GM23338 (cell line): ENCODE measurements around the gene SNX7. TPM values are rescaled to one million over a fixed set of nuclear protein-coding genes. Genes with fewer than 3 reads are reported as not detected.

ENCODE experiments used
- ATAC-seq: fragments of 200-7000 bp; cut with Tn5 transposase; 3 replicates; pipeline ENCODE4 v1.9.1; 2020
- DNase-seq: peaks from one replicate; pipeline ENCODE4 v3.0.0-alpha.2; 2015; ENCODE audit warnings: low spot score
- H2AFZ ChIP-seq: fragments of 200-600 bp; sonication (generic); 2 replicates; pipeline ENCODE4 v1.8.0; 2016; ENCODE audit warnings: antibody characterized with exemption, mild to moderate bottlenecking, moderate library complexity
- H3F3A ChIP-seq: fragments of 200-600 bp; sonication (generic); replicated peaks from 2 replicates; pipeline ENCODE4 v1.8.0; 2017; ENCODE audit warnings: antibody characterized with exemption, mixed run types, low read depth
- H3K27ac ChIP-seq: fragments of 200-600 bp; sonication (generic); 2 replicates; pipeline ENCODE4 v1.6.1; 2016; ENCODE audit warnings: low read depth
- H3K27me3 ChIP-seq: fragments of 200-600 bp; sonication (generic); 2 replicates; pipeline ENCODE4 v1.8.0; 2016; ENCODE audit warnings: mild to moderate bottlenecking, mixed run types, moderate library complexity; ENCODE audit not compliant: insufficient read depth
- H3K36me3 ChIP-seq: fragments of 200-600 bp; sonication (generic); 2 replicates; pipeline ENCODE4 v1.8.0; 2016; ENCODE audit warnings: mild to moderate bottlenecking; ENCODE audit not compliant: insufficient read depth
- H3K4me1 ChIP-seq: fragments of 200-600 bp; sonication (generic); 2 replicates; pipeline ENCODE4 v1.8.0; 2016; ENCODE audit warnings: mild to moderate bottlenecking, moderate library complexity; ENCODE audit not compliant: insufficient read depth
- H3K4me2 ChIP-seq: fragments of 200-600 bp; sonication (generic); 2 replicates; pipeline ENCODE4 v1.7.1; 2017; ENCODE audit warnings: mixed run types
- H3K4me3 ChIP-seq: fragments of 200-600 bp; sonication (generic); 2 replicates; pipeline ENCODE4 v1.6.1; 2016; ENCODE audit warnings: mixed run types
- H3K79me2 ChIP-seq: fragments of 200-600 bp; sonication (generic); replicated peaks from 2 replicates; pipeline ENCODE4 v1.8.0; 2017; ENCODE audit warnings: mild to moderate bottlenecking; ENCODE audit not compliant: insufficient read depth
- H3K9me2 ChIP-seq: fragments of 200-600 bp; sonication (generic); 2 replicates; pipeline ENCODE4 v1.8.0; 2017; ENCODE audit not compliant: insufficient read depth
- H4K20me1 ChIP-seq: fragments of 200-600 bp; sonication (generic); replicated peaks from 2 replicates; pipeline ENCODE4 v1.8.0; 2017; ENCODE audit warnings: mild to moderate bottlenecking; ENCODE audit not compliant: insufficient read depth
- H3K27ac Mint-ChIP-seq: 2 replicates; pipeline ENCODE4 v1.8.0; 2020; ENCODE audit warnings: inconsistent platforms, mild to moderate bottlenecking, moderate library complexity, mixed read lengths
- H3K27me3 Mint-ChIP-seq: 3 replicates; pipeline ENCODE4 v1.8.0; 2022; ENCODE audit warnings: low read depth, mild to moderate bottlenecking, moderate library complexity, mixed read lengths, inconsistent platforms; ENCODE audit not compliant: insufficient read depth, poor library complexity
- H3K36me3 Mint-ChIP-seq: 3 replicates; pipeline ENCODE4 v1.8.0; 2021; ENCODE audit warnings: low read depth, mild to moderate bottlenecking, inconsistent platforms, moderate library complexity, mixed read lengths
- H3K4me1 Mint-ChIP-seq: 3 replicates; pipeline ENCODE4 v1.8.0; 2020; ENCODE audit warnings: mild to moderate bottlenecking, inconsistent platforms, mixed read lengths
- H3K4me3 Mint-ChIP-seq: 3 replicates; pipeline ENCODE4 v1.8.0; 2021; ENCODE audit warnings: moderate library complexity, mild to moderate bottlenecking, inconsistent platforms, mixed read lengths
- H3K9me3 Mint-ChIP-seq: 3 replicates; pipeline ENCODE4 v1.8.0; 2020; ENCODE audit warnings: moderate library complexity, mild to moderate bottlenecking, inconsistent platforms, mixed read lengths
- EZH2 ChIP-seq: fragments of 200-600 bp; sonication (generic); IDR thresholded peaks from one replicate; pipeline ENCODE4 v1.8.0; 2017; ENCODE audit warnings: antibody characterized with exemption, mild to moderate bottlenecking, low read depth; ENCODE audit not compliant: unreplicated experiment
- JUNB ChIP-seq: IDR thresholded peaks from one replicate; pipeline ENCODE4 v1.6.1; 2016; ENCODE audit warnings: antibody characterized with exemption; ENCODE audit not compliant: unreplicated experiment
- NANOG ChIP-seq: IDR thresholded peaks from 2 replicates; pipeline ENCODE4 v1.6.1; 2016; ENCODE audit warnings: antibody characterized with exemption, borderline replicate concordance
- POLR2AphosphoS5 ChIP-seq: IDR thresholded peaks from 2 replicates; pipeline ENCODE4 v1.6.1; 2016; ENCODE audit warnings: antibody characterized with exemption, low read depth
- ZNF114 ChIP-seq: fragments of 250-450 bp; sonication (Bioruptor Pico); IDR thresholded peaks from 2 replicates; pipeline ENCODE4 v1.5.0; 2020; ENCODE audit warnings: mild to moderate bottlenecking, moderate library complexity
- ZNF331 ChIP-seq: fragments of 250-450 bp; sonication (Bioruptor Pico); IDR thresholded peaks from 2 replicates; pipeline ENCODE4 v1.5.0; 2020; ENCODE audit warnings: low read depth, mild to moderate bottlenecking, moderate library complexity
- polyA plus RNA-seq: library from polyadenylated mRNA; unstranded; fragments of >200 nt; fragmentation: Nextera tagmentation; extraction: Ambion mirVana; gene quantifications from 2 replicates; pipeline ENCODE4 v1.2.1, GENCODE V29; 2016
- total RNA-seq: library from RNA; depleted of rRNA; stranded (reverse); fragments of >200 nt; shearing (Covaris generic); gene quantifications from 2 replicates; pipeline ENCODE4 v1.2.3, GENCODE V29; 2014
- TF ChIP-seq, protein P1 (sequence below), 2 experiments: fragments of 200-600 bp in 1 of 2; sonication (generic) in 1 of 2; conservative IDR thresholded peaks; 2 replicates each; pipeline versions ENCODE4 v1.5.1 to v1.6.1; 2016 to 2017; ENCODE audit warnings: antibody characterized with exemption in 2 of 2, low read depth in 2 of 2, mild to moderate bottlenecking in 2 of 2, moderate library complexity in 1 of 2
- TF ChIP-seq, protein P2 (sequence below): IDR thresholded peaks from 2 replicates; pipeline ENCODE4 v1.6.1; 2016; ENCODE audit warnings: antibody characterized with exemption
- TF ChIP-seq, protein P3 (sequence below): fragments of 250-450 bp; sonication (Bioruptor Pico); IDR thresholded peaks from 2 replicates; pipeline ENCODE4 v1.5.0; 2020; ENCODE audit warnings: mild to moderate bottlenecking, moderate library complexity
- TF ChIP-seq, protein P4 (sequence below): IDR thresholded peaks from one replicate; pipeline ENCODE4 v1.6.1; 2018; ENCODE audit warnings: antibody characterized with exemption; ENCODE audit not compliant: unreplicated experiment

The SNX7 gene
- total and polyA plus RNA-seq, 2 experiments from 2014 or later: 20.4 to 23.0 TPM

DNA sequence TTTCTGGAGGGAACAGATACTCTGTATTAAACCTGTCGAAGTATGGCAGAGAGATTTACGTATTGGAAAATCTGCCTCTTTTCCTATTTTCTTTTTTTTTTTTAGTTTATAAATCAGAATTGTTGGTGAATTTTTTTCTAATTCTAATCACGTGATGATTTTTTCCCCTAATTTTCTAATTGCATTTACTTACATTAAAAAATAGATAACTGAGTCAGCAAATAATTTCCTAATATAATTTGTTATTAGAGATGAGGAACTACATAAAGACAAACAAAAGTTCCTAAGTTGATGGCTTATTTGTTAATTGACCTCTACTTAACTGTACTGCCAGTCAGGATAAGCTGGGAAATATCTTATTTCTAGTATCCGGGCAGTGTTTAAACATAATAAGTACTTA is 34.6 kb downstream of the SNX7 start (continued):
- TF ChIP-seq, protein P1, sequence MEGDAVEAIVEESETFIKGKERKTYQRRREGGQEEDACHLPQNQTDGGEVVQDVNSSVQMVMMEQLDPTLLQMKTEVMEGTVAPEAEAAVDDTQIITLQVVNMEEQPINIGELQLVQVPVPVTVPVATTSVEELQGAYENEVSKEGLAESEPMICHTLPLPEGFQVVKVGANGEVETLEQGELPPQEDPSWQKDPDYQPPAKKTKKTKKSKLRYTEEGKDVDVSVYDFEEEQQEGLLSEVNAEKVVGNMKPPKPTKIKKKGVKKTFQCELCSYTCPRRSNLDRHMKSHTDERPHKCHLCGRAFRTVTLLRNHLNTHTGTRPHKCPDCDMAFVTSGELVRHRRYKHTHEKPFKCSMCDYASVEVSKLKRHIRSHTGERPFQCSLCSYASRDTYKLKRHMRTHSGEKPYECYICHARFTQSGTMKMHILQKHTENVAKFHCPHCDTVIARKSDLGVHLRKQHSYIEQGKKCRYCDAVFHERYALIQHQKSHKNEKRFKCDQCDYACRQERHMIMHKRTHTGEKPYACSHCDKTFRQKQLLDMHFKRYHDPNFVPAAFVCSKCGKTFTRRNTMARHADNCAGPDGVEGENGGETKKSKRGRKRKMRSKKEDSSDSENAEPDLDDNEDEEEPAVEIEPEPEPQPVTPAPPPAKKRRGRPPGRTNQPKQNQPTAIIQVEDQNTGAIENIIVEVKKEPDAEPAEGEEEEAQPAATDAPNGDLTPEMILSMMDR (conservative IDR thresholded peaks at IDR 0.05; ENCODE audit: low read depth in 2 of 2): no peak
- no peak for TF ChIP-seq JUNB

DNA sequence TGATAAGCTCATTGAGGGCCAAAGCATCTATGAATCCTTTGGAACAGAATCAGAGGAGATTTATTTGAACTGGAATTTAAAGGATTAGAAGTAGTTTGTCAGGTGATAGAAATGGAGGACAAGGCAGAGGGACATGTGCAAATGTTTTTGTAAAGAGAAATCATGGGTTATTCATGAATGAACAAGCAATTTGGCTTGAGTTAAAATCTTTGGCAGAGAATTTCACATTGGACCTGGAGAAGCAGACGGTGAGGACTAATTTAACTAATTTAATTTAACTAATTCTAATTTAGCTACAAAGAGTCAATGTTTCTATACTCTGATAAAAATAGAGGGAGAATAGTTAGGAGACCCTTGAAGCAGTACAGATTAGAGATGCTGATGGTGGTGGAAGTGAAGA is 36.3 kb downstream of the SNX7 start:
- H3K9me2 ChIP-seq: no peaks in the 10 kb centered on the region
- H3K27ac Mint-ChIP-seq: no peak overlapping the region
- H3K4me3 ChIP-seq: no peak overlapping the region
- H3K36me3 ChIP-seq: no peaks in the 10 kb centered on the region
- no peaks in the 10 kb centered on the region for H3F3A ChIP-seq
- H2AFZ ChIP-seq: no peak overlapping the region
- H3K4me1 Mint-ChIP-seq: no peaks in the 10 kb centered on the region
- no peak overlapping the region for H3K4me3 Mint-ChIP-seq
- H3K27ac ChIP-seq: no peak overlapping the region
- H4K20me1 ChIP-seq: no peaks in the 10 kb centered on the region
- H3K4me2 ChIP-seq: no peak overlapping the region
- no peak for ATAC-seq
- no peaks in the 10 kb centered on the region for H3K36me3 Mint-ChIP-seq
- H3K27me3 Mint-ChIP-seq: no peaks in the 10 kb centered on the region
- DNase-seq: no peak
- no peaks in the 10 kb centered on the region for H3K79me2 ChIP-seq
- H3K9me3 Mint-ChIP-seq: no peaks in the 10 kb centered on the region
- H3K27me3 ChIP-seq: no peaks in the 10 kb centered on the region
- H3K4me1 ChIP-seq: no peaks in the 10 kb centered on the region
- TF ChIP-seq ZNF114 (CRISPR knock-in tag) (no peak), ZNF331 (CRISPR knock-in tag) (no peak), EZH2 (no peak), JUNB (no peak), POLR2AphosphoS5 (no peak), NANOG (no peak)
- TF ChIP-seq, protein P2, sequence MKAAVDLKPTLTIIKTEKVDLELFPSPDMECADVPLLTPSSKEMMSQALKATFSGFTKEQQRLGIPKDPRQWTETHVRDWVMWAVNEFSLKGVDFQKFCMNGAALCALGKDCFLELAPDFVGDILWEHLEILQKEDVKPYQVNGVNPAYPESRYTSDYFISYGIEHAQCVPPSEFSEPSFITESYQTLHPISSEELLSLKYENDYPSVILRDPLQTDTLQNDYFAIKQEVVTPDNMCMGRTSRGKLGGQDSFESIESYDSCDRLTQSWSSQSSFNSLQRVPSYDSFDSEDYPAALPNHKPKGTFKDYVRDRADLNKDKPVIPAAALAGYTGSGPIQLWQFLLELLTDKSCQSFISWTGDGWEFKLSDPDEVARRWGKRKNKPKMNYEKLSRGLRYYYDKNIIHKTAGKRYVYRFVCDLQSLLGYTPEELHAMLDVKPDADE: no peak
- TF ChIP-seq, protein P1 (conservative IDR thresholded peaks at IDR 0.05; ENCODE audit: low read depth in 2 of 2): no peak
- TF ChIP-seq, protein P3, sequence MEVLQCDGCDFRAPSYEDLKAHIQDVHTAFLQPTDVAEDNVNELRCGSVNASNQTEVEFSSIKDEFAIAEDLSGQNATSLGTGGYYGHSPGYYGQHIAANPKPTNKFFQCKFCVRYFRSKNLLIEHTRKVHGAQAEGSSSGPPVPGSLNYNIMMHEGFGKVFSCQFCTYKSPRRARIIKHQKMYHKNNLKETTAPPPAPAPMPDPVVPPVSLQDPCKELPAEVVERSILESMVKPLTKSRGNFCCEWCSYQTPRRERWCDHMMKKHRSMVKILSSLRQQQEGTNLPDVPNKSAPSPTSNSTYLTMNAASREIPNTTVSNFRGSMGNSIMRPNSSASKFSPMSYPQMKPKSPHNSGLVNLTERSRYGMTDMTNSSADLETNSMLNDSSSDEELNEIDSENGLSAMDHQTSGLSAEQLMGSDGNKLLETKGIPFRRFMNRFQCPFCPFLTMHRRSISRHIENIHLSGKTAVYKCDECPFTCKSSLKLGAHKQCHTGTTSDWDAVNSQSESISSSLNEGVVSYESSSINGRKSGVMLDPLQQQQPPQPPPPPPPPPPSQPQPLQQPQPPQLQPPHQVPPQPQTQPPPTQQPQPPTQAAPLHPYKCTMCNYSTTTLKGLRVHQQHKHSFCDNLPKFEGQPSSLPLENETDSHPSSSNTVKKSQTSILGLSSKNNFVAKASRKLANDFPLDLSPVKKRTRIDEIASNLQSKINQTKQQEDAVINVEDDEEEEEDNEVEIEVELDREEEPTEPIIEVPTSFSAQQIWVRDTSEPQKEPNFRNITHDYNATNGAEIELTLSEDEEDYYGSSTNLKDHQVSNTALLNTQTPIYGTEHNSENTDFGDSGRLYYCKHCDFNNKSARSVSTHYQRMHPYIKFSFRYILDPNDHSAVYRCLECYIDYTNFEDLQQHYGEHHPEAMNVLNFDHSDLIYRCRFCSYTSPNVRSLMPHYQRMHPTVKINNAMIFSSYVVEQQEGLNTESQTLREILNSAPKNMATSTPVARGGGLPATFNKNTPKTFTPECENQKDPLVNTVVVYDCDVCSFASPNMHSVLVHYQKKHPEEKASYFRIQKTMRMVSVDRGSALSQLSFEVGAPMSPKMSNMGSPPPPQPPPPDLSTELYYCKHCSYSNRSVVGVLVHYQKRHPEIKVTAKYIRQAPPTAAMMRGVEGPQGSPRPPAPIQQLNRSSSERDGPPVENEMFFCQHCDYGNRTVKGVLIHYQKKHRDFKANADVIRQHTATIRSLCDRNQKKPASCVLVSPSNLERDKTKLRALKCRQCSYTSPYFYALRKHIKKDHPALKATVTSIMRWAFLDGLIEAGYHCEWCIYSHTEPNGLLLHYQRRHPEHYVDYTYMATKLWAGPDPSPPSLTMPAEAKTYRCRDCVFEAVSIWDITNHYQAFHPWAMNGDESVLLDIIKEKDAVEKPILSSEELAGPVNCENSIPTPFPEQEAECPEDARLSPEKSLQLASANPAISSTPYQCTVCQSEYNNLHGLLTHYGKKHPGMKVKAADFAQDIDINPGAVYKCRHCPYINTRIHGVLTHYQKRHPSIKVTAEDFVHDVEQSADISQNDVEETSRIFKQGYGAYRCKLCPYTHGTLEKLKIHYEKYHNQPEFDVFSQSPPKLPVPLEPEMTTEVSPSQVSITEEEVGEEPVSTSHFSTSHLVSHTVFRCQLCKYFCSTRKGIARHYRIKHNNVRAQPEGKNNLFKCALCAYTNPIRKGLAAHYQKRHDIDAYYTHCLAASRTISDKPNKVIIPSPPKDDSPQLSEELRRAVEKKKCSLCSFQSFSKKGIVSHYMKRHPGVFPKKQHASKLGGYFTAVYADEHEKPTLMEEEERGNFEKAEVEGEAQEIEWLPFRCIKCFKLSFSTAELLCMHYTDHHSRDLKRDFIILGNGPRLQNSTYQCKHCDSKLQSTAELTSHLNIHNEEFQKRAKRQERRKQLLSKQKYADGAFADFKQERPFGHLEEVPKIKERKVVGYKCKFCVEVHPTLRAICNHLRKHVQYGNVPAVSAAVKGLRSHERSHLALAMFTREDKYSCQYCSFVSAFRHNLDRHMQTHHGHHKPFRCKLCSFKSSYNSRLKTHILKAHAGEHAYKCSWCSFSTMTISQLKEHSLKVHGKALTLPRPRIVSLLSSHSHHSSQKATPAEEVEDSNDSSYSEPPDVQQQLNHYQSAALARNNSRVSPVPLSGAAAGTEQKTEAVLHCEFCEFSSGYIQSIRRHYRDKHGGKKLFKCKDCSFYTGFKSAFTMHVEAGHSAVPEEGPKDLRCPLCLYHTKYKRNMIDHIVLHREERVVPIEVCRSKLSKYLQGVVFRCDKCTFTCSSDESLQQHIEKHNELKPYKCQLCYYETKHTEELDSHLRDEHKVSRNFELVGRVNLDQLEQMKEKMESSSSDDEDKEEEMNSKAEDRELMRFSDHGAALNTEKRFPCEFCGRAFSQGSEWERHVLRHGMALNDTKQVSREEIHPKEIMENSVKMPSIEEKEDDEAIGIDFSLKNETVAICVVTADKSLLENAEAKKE (CRISPR knock-in tag): no peak
- TF ChIP-seq, protein P4, sequence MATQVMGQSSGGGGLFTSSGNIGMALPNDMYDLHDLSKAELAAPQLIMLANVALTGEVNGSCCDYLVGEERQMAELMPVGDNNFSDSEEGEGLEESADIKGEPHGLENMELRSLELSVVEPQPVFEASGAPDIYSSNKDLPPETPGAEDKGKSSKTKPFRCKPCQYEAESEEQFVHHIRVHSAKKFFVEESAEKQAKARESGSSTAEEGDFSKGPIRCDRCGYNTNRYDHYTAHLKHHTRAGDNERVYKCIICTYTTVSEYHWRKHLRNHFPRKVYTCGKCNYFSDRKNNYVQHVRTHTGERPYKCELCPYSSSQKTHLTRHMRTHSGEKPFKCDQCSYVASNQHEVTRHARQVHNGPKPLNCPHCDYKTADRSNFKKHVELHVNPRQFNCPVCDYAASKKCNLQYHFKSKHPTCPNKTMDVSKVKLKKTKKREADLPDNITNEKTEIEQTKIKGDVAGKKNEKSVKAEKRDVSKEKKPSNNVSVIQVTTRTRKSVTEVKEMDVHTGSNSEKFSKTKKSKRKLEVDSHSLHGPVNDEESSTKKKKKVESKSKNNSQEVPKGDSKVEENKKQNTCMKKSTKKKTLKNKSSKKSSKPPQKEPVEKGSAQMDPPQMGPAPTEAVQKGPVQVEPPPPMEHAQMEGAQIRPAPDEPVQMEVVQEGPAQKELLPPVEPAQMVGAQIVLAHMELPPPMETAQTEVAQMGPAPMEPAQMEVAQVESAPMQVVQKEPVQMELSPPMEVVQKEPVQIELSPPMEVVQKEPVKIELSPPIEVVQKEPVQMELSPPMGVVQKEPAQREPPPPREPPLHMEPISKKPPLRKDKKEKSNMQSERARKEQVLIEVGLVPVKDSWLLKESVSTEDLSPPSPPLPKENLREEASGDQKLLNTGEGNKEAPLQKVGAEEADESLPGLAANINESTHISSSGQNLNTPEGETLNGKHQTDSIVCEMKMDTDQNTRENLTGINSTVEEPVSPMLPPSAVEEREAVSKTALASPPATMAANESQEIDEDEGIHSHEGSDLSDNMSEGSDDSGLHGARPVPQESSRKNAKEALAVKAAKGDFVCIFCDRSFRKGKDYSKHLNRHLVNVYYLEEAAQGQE: no peak
